Cardiac fibroblast (primary cell): ENCODE results near the gene CTSF.

Experiments
- DNase-seq, 2 donors: peaks; one replicate each; pipeline versions ENCODE4 v3.0.0 to v3.0.0-alpha.2; 2010; ENCODE audit warnings: low read depth in 2 of 2
- H3K4me3 ChIP-seq, 2 donors: replicated peaks in 1 of 2; 1 replicate in 1 of 2; 2 replicates in 1 of 2; pipeline ENCODE4 v1.5.1; 2011; ENCODE audit warnings: low read depth in 2 of 2, low read length in 2 of 2, mild to moderate bottlenecking in 2 of 2, moderate library complexity in 1 of 2
- CTCF ChIP-seq: IDR thresholded peaks from one replicate; pipeline ENCODE4 v1.5.1; 2011; ENCODE audit warnings: low read depth, mild to moderate bottlenecking, low read length, inconsistent platforms

CTSF gene

GRCh38 chr11:66539170-66539869, 29.1 kb downstream of the CTSF start:
- DNase-seq = no peak
- H3K4me3 ChIP-seq = no peak overlapping the region
- TF ChIP-seq CTCF = no peak

- H3K4me3 ChIP-seq = no peak overlapping the region
- no peak for DNase-seq
- no peak for TF ChIP-seq CTCF
Observed at GRCh38 chr11:66532784-66533183, 35.6 kb downstream of the CTSF start.

DNA sequence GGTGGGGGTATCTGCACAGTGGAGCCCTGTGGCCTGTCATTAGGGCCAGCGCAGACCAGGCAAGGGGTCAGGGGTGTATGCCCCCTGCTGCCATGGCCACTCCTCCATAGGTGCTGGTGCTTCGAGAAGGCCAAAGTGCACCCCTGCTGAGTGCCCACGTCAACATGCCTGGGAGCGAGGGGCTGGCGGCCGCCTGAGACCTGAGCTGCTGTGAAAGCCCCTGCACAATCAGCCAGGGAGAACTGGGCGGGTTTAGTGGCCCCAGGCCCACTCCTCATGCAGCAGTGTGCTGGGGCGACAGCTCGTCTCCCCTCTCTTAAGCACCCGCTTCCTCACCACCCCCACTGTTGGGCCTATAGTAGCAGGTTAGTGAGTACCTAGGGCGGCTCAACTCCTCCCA, 36.6 kb downstream of the CTSF start:
- DNase-seq = no peak
- no peak for TF ChIP-seq CTCF
- no peak overlapping the region for H3K4me3 ChIP-seq

- no peak for DNase-seq
- TF ChIP-seq CTCF = no peak
- H3K4me3 ChIP-seq = no peak overlapping the region
Observed at GRCh38 chr11:66530927-66531709, 37.3 kb downstream of the CTSF start.

DNA sequence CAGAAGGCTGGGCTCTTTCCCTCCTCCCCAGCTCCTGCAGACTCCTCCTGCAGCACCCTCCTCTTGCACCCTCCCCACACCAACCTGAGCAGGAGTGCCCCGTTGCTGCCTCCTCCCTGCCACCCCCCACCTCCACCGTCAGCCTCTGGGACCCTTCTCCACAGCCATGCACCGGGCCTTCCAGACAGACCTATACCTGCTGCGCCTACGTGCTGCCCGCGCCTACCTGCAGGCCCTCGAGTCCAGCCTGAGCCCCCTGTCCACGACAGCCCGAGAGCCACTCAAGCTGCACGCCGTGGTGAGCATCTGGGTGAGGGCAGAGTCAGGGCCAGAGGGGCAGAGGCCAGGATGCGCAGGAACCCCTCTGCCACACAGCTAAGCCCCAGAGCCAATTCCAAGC, 38.8 kb downstream of the CTSF start:
- DNase-seq = no peak
- no peak overlapping the region for H3K4me3 ChIP-seq
- no peak for TF ChIP-seq CTCF

- DNase-seq = no peak
- no peak overlapping the region for H3K4me3 ChIP-seq
Observed at GRCh38 chr11:66529069-66529468, 39.3 kb downstream of the CTSF start.

More at GRCh38 chr11:66529069-66529468, 39.3 kb downstream of the CTSF start:
- no peak for TF ChIP-seq CTCF
